ENCODE results near the gene TUBA8.
"Not testable (repeated sequence)": the region's sequence is repeated elsewhere in the genome, so short reads cannot be mapped to it uniquely, and the experiment has no call there.

The TUBA8 gene

DNA sequence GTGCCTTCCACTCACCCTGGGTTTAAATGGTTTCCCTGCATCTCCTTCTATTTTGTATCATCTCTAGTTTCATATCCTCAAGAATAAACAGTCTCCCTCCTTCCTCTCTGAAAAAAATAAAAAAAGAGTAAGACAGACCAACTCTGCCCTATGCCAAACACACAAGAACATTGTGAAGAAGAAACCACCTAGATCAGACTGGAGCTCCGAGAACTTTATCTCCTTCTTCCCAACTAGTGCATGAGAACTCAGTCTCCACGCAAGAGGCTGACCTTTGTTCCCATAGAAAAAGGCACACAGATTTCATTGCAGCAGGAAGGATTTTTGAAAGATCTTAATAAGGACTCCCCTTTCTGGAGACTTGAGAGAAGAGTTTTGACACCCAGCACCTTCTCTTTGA is 41.6 kb upstream of the TUBA8 start:
- Histone ChIP-seq H3K27me3 (ENCODE audit: insufficient read depth, low read length, poor library complexity) (peaks cover 32% of the 10 kb centered on the region), H3K4me3 (ENCODE audit: low read depth in 1 of 2, low read length in 2 of 2) (no peak overlapping the region), H3K36me3 (ENCODE audit: insufficient read depth, low read length) (no peaks in the 10 kb centered on the region), H3K27ac (ENCODE audit: low read length) (no peak overlapping the region), H3K4me2 (ENCODE audit: insufficient read depth, low read length) (no peak overlapping the region), H3K9me3 (ENCODE audit: insufficient read depth, low read length, severe bottlenecking) (no peaks in the 10 kb centered on the region), H3K4me1 (ENCODE audit: insufficient read depth, low read length) (no peaks in the 10 kb centered on the region), H4K20me1 (ENCODE audit: insufficient read depth, low read length) (no peaks in the 10 kb centered on the region), H2AFZ (ENCODE audit: low read depth, low read length) (no peak overlapping the region), H3K9ac (ENCODE audit: low read depth, low read length) (no peak overlapping the region), H3K79me2 (ENCODE audit: insufficient read depth, low read length) (no peaks in the 10 kb centered on the region)
- TF ChIP-seq, protein P1, sequence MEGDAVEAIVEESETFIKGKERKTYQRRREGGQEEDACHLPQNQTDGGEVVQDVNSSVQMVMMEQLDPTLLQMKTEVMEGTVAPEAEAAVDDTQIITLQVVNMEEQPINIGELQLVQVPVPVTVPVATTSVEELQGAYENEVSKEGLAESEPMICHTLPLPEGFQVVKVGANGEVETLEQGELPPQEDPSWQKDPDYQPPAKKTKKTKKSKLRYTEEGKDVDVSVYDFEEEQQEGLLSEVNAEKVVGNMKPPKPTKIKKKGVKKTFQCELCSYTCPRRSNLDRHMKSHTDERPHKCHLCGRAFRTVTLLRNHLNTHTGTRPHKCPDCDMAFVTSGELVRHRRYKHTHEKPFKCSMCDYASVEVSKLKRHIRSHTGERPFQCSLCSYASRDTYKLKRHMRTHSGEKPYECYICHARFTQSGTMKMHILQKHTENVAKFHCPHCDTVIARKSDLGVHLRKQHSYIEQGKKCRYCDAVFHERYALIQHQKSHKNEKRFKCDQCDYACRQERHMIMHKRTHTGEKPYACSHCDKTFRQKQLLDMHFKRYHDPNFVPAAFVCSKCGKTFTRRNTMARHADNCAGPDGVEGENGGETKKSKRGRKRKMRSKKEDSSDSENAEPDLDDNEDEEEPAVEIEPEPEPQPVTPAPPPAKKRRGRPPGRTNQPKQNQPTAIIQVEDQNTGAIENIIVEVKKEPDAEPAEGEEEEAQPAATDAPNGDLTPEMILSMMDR (IDR thresholded peaks at IDR 0.05; ENCODE audit: borderline replicate concordance, extremely low read depth, low read length, poor library complexity, severe bottlenecking), result no peak
- no peak for TF ChIP-seq EZH2 (IDR thresholded peaks at IDR 0.05; ENCODE audit: borderline replicate concordance, low read depth, low read length, severe bottlenecking)
- no peak for ATAC-seq (ENCODE audit: insufficient read depth, low read depth)
- DNase-seq, result no peak

DNA sequence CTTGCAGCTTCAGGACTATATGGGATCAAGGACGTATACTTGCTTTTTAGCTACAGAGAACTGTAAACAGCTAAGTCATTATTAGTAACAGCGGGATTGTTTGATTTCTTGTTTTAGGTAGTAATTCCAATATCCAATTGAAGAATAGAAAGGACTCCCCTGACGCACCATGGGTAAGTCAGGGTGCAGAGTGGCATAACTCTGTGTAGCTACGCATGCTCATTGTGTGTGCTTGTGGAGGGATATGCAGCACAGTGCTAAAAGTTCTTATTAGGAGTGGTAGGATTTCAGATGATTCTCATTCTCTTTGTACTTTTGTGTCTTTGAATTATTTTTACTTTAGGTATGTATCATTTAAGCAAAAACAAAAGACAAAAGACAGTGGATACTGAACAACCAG is 40.6 kb upstream of the TUBA8 start:
- H3K4me1 ChIP-seq (ENCODE audit: insufficient read depth, low read length), result no peaks in the 10 kb centered on the region
- no peaks in the 10 kb centered on the region for H3K79me2 ChIP-seq (ENCODE audit: insufficient read depth, low read length)
- ATAC-seq (ENCODE audit: insufficient read depth, low read depth) (no peak), DNase-seq (no peak)
- H3K4me3 ChIP-seq (ENCODE audit: low read depth in 1 of 2, low read length in 2 of 2), result no peak overlapping the region
- H3K9me3 ChIP-seq (ENCODE audit: insufficient read depth, low read length, severe bottlenecking), result no peaks in the 10 kb centered on the region
- H4K20me1 ChIP-seq (ENCODE audit: insufficient read depth, low read length), result no peaks in the 10 kb centered on the region
- H3K36me3 ChIP-seq (ENCODE audit: insufficient read depth, low read length), result no peaks in the 10 kb centered on the region
- H3K9ac ChIP-seq (ENCODE audit: low read depth, low read length), result no peak overlapping the region
- H3K27me3 ChIP-seq (ENCODE audit: insufficient read depth, low read length, poor library complexity), result peaks cover 30% of the 10 kb centered on the region
- H3K27ac ChIP-seq (ENCODE audit: low read length), result no peak overlapping the region
- H3K4me2 ChIP-seq (ENCODE audit: insufficient read depth, low read length), result no peak overlapping the region
- no peak overlapping the region for H2AFZ ChIP-seq (ENCODE audit: low read depth, low read length)
- TF ChIP-seq EZH2 (IDR thresholded peaks at IDR 0.05; ENCODE audit: borderline replicate concordance, low read depth, low read length, severe bottlenecking), result no peak
- TF ChIP-seq, protein P1 (IDR thresholded peaks at IDR 0.05; ENCODE audit: borderline replicate concordance, extremely low read depth, low read length, poor library complexity, severe bottlenecking), result no peak

DNA sequence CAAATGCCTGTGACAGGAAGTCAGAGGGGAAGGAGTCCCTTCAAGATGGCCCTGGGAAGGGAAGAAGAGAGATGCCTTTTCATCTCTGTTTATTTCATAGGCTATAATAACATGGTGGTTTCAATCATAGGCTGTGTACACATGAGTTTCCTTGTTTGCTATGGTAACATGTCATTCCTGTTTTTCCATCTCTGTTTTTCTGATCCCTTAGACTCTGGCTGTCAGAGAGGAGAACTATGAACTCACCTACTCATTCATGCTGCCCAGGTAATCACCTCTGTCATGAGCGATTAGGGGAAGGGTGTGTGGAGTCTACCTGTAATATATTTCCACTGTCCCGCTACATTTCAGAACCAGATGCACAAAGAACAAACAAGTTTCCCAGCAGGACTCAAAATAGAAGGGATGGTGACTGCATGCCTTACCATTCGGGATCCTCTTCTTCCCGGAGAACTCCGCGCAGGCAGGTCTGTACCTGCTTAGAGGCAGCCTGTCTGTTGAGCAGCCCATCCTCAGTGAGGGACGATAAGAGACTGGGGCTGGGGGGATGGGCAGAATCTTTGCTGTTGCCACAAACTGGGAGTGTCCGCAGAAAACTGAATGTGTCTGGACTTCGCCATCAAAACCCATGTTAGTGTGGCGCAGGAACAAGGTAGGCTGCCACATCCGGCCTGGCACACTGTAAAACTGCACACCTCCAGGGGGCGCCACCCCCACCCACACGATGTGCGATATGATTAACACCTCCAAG is 39.9 kb upstream of the TUBA8 start:
- Histone ChIP-seq H3K9ac (ENCODE audit: low read depth, low read length) (no peak overlapping the region), H4K20me1 (ENCODE audit: insufficient read depth, low read length) (no peaks in the 10 kb centered on the region), H3K27ac (ENCODE audit: low read length) (no peak overlapping the region), H2AFZ (ENCODE audit: low read depth, low read length) (no peak overlapping the region), H3K27me3 (ENCODE audit: insufficient read depth, low read length, poor library complexity) (peaks cover 24% of the 10 kb centered on the region), H3K4me3 (ENCODE audit: low read depth in 1 of 2, low read length in 2 of 2) (no peak overlapping the region), H3K36me3 (ENCODE audit: insufficient read depth, low read length) (no peaks in the 10 kb centered on the region), H3K4me2 (ENCODE audit: insufficient read depth, low read length) (no peak overlapping the region), H3K4me1 (ENCODE audit: insufficient read depth, low read length) (no peaks in the 10 kb centered on the region), H3K79me2 (ENCODE audit: insufficient read depth, low read length) (no peaks in the 10 kb centered on the region), H3K9me3 (ENCODE audit: insufficient read depth, low read length, severe bottlenecking) (no peaks in the 10 kb centered on the region)
- TF ChIP-seq, protein P1 (IDR thresholded peaks at IDR 0.05; ENCODE audit: borderline replicate concordance, extremely low read depth, low read length, poor library complexity, severe bottlenecking), result peak; percentile 53
- TF ChIP-seq EZH2 (IDR thresholded peaks at IDR 0.05; ENCODE audit: borderline replicate concordance, low read depth, low read length, severe bottlenecking), result no peak
- peak; percentile 21 for DNase-seq
- ATAC-seq (ENCODE audit: insufficient read depth, low read depth), result no peak

DNA sequence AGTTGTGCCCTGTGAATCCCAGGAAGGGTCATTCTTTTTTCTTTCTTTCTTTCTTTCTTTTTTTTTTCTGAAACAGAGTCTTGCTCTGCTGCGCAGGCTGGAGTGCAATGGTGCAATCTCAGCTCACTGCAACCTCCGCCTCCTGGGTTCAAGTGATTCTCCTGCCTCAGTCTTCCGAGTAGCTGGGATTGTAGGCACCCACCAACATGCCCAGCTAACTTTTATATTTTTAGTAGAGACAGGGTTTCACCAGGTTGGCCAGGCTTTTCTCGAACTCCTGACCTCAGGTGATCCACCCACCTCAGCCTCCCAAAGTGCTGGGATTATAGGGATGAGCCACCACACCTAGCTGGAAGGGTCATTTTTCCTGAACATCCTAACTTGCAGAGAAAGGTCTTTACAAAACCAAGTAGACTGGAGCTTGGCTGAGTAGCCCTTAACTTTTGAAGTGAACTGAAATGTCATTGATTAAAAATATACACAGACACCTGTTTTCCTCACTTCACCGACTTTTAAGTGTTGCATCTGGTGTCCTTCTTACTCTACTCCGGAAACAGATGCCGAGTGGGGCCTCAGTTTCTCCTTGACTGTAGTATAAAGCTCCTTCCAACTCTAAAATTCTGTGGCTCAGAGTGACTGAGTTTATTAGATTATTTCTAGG is 39.2 kb upstream of the TUBA8 start:
- H3K9me3 ChIP-seq (ENCODE audit: insufficient read depth, low read length, severe bottlenecking); H3K79me2 ChIP-seq (ENCODE audit: insufficient read depth, low read length); H4K20me1 ChIP-seq (ENCODE audit: insufficient read depth, low read length); H2AFZ ChIP-seq (ENCODE audit: low read depth, low read length); H3K27ac ChIP-seq (ENCODE audit: low read length); ATAC-seq (ENCODE audit: insufficient read depth, low read depth); H3K4me3 ChIP-seq (ENCODE audit: low read depth in 1 of 2, low read length in 2 of 2); H3K4me1 ChIP-seq (ENCODE audit: insufficient read depth, low read length); DNase-seq; H3K9ac ChIP-seq (ENCODE audit: low read depth, low read length); H3K36me3 ChIP-seq (ENCODE audit: insufficient read depth, low read length); H3K4me2 ChIP-seq (ENCODE audit: insufficient read depth, low read length): not testable (repeated sequence)
- H3K27me3 ChIP-seq (ENCODE audit: insufficient read depth, low read length, poor library complexity), result peaks cover 20% of the 10 kb centered on the region

Measured in DND-41 (cell line).